NCI-H2196 treated with DMSO at 0.1 percent for 48 hours (cell line): ENCODE data around the gene DNAJC21.

Source experiments
- DNase-seq: peaks from one replicate; lab custom pipeline; 2025; ENCODE audit not compliant: unreplicated experiment; lab: John Stamatoyannopoulos, UW

DNAJC21 gene

DNA sequence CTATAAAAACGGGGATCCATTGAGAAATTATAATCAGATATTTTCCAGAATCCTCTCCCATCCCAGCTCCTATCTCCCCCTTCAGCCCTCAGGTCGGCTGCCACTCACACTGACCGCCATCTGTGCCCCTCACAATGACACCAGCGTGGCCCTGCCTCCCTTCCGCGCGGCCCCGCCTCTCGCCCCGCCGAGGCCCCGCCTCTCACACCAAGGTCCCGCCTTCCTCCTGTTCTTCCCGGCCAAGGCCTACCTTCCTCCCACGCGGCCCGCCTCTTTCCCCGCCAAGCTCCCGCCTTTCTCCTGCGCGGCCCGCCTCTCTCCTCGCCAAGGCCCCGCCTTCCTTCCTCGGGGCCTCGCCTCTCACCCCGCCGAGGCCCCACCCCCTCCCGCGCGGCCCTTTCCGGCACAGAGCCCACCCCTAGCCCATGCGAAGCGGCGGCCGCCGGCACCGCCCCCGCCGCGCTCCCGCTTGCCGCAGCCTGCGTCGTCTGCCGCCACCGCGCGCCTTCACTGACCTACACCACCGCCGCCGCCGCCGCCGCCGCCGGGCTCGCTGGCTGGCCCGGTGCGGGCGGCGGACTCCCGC is at the start of gene DNAJC21:
Gene DNAJC21 (plus strand): TSS at position 426 of the 586 bp plus-strand sequence. CDS start 261 bp downstream, outside the sequence.
- DNase-seq: peak; percentile 99

DNA sequence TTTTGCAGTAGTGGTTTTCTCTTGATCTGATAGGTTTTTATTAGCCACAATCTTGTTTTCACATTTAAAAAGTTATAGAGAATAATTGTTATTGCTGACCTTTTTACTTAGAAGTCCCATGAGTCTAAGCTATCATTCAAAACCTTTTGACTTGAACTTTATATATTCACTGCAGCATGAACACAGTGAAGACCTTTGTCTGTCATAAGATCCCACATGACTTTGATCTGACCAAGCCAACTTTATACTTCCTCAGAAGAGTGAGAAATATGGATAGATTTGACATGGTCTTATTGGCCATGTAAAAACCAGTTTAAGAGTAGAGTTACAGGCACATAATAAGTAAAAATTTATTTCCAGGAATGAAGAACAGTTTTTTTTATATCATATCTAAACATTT is 48.1 kb upstream of the DNAJC21 start:
- no peak for DNase-seq

DNA sequence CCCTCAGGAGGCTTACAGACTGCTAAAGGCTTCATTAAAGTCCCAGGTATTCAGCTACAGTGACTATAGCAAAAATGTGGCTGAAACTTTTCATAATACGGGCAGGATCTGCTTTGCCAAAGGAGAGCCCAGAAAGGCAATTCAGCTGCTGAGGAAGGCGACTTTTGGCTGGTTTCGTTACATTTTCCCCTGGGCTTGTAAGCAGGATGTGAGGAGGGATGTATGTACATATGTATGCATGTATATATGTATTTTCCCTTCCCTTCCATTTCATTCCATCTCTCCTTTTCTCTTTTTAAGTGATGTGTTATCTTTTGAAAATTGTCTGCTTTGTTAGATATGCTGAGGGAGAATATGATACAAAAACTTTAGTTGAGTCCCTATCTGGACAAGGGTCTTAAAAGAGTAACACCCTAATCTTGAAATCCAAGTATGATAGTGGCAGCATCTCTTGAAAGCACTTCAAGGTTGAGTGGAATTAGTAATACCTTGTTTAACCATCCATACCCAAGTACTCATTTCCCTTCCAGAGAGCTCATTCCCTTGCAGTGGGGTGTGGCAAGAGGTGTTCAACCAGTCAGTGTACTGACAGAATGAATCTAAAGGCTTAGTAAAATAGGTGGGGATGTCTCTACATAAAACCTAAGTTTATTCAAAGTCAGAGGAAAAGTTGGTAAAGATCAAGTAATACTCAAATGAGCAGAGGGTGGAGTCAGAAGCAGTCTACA is 42.8 kb upstream of the DNAJC21 start:
- no peak for DNase-seq

DNA sequence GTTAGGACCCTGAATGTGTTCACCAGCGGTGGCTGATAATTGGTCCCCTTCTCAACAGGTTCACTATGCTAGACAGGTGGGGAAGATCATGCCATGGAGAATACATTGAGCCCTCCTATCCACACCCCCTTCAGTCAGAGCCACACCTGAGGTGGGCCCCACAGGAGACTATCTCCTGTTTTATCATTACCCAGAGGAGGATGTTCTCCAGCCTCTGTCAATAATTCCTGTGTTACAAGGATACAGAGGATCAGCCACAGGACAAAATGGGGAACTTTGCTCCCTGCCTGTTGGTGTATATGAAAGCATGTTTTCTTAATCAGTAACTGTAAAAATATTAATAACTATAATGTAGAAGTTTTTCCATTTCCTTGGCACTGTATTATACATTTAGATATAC is 40.0 kb upstream of the DNAJC21 start:
- DNase-seq: no peak

DNA sequence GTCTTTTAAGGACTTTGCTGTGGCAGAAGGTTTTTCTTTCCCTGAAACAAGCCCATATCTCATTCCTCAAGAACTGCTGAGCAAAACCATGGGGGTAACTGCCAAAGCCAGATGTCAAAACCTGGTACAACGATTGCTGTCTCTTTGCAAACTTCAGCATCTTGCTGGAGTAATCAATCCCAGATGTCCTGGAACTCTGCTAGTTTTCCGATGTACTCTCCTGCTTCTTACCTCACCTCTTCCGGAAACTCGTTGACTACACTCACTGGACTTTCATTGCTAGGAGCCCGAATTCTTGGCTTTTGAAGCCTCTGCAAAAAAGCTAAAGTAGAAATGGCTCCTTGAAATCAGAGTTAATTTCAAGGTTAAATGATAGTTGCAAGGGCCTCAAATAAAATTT is 37.4 kb upstream of the DNAJC21 start:
- DNase-seq: no peak

DNA sequence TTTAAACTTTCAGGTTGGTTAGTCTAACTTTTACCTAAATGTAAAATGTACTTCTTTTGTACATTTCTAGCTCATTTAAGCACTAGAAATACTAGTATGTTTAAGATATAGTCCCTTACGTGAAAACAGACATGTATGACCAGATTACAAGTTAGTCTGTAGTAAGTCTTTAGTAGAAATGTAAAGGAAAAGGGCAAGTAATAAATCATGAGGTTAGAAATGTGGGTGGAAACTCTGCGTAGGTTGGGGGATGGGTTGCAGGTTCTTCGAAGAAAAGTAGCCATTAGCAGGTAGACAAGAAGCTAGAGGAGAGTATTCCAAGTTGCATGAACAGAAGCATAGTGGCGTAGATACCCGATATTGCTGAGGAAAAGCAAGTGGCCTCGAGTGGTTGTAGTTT is 36.9 kb upstream of the DNAJC21 start:
- no peak for DNase-seq

DNA sequence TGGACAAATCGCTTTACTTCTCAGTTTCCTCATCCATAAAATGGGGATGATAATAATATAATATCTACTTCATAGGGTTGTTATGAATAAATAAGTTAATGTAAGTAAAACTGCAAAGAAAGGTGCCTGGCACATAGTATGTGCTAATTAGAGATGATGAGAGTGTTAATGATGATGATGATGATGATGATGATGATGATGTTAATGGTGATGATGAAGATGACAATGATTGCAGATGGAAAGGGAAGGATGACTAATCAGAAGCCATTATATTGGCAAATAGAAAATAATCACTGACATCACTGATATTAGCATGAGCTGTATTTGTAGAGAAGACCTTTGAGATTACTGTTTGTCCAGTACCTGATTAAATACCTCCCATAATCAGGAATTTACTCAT is 34.6 kb upstream of the DNAJC21 start:
- DNase-seq: no peak

DNA sequence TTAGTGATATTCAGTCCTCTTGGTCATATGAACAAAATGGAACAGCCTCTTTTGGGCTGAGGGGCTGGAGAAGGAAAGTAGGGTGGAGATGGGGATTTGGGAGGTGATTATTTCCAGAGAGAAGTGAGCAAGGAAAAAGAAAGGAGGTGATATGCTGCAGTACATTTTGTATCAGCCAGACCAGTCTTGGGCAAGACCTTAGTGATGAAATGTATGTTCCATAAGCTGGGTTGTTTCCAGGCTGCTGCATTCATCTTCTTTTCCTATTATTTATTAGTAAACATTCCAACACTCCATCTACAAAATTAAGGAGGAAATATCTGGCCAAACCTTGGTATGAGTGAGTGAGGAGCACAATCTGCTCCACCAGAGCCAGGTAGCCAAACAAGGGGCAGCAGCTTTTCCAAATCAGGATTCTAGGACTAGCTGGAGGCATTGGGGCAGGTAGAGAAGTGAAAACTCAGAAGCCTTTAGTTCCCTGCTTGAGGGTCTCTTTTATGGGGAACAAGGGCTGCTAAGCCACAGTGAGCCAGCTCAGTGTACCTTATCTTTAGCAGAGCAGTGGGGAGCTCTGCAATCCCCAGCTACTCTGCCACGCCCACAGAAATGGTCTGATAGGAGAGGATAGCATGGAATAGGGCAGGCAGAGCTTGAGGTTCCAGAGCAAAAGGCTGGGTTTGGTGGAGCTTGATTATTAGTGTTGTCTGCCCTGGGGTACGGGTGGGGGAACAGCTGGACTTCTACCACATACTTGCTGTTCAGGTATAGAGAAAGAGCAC is 33.5 kb upstream of the DNAJC21 start:
- no peak for DNase-seq

DNA sequence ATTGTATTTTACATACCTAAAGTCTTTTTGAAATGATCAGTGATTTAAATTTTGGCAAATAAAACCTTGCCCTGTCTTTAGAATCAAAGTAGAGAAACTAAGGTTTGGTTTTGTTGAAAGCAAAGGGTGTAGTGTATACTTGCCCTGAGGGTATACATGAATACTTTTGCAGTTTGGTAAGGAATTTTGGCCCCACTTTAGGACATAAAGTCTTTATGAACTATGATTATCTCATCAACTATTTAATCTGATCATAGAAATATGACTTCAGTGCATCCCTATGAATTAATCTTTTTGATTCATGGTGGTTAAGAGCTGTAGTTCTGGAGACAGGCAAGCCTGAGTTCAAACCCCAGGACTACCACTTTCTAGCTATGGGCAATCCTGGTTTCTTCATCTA is 31.7 kb upstream of the DNAJC21 start:
- no peak for DNase-seq

DNA sequence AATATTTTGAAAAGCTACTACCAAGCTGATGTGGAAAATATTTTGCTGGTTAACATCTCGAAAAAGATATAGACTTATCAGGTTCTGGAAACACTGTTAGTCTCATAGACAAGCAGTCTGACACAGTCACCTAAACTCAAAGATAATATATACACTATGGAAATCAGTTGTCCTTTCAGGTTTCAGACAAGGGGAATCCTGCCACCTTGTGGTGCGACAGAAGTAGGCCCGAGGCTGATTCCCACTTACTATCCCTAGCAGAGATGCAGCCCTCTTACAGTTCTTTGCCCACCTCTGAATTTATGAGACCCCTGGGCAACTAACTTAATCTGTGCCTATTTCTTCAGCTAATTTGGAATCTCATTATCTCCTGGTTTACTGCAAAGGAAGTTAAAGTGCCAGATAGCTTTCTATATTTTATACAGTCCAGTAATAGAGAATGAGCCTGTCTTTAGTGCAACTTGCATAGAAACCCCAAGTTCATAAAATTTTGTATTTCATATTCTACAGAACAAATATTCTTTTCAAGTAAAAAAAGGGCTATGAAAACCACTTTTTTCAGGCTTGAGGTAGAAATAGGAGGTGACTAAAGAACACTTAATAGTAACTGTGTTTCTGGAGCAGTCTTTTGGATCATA is 31.0 kb upstream of the DNAJC21 start:
- peak; percentile 63 for DNase-seq

DNA sequence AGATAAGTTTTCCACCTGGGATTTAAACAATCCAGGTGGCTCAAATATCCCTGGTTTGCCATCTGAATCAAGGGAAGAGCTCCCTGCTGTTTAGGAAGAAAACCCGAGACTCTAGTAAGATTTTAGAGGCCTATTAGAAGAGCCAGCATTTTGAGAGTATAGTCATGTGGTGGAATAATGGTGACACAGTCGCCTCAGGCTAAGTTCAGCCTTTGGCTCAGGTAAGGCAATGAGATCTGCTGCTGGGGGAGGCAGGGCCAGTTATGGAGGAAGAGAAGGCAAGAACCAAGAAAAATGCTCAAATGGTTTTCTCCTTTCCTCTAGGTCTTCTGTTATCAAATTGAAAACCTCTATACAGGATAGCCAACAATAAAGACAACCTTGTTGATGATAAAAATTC is 30.3 kb upstream of the DNAJC21 start:
- no peak for DNase-seq

DNA sequence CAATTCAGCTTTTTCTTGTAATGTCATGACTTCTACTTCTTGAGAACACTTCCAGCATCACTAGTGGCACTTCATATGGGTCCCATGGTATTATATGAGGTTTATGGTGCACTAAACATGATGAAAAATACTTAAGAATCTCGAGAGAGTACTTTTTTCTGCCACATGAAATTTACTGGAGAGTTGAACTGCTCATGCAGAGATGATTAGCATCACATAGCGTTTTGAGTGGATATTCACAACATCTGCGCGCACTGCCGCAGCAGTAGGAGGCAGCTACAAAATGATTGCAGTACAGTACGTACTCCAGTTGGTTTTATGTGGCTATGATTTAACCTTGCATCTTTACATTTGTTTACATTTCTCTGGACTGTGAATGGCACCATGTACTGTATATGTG is 28.7 kb upstream of the DNAJC21 start:
- no peak for DNase-seq

DNA sequence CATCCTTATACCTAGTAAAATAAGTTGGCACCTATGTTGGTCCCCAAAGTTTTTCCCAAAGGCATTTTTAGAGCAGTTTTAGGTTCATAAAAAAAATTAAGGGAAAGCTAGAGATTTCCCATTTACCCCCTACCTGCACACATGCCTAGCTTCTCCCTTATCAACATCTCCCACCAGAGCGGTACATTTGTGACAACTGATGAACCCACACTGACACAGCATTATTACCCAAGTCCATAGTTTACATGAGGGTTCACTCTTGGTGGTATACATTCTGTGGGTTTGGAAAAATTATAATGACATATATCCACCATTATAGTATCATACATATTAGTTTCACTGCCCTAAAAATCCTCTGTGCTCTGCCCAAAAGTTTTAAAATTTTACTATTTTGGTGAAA is 26.1 kb upstream of the DNAJC21 start:
- no peak for DNase-seq

DNA sequence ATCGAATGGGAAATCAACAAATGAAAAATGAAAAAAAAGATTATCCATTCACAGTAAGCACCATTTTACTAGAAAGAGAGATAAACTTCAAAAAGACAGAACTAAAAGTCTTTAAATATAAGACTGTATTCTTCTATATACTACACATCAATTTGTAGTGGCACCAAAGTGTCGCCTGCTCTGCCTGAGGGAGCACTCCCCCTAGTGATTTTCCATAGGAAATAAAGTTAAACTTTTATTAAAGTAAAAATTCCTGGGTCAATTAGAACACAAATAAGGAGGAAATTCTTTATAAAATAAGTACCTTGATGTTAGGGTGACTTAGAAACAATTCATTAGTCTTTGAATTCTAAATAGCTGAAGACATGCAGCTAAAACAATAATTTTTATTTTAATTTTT is 23.8 kb upstream of the DNAJC21 start:
- DNase-seq: no peak

DNA sequence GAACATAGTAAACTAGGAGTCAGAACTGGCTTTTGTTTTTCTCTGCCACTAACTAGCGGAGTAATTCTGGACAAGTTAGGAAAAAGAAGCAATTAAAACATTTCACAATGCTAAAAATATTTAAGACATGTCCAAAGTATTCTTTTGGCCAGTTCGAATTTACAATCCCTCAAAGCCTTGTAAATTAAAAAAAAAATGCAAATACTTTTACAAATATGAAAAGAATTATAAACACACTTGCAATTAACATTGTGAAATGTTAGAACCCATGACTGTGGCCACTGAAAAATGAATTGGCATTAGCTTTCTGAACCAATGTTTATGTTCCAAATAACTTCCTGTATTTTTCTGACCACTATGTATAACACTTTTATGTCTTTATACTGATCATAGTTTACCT is 16.3 kb upstream of the DNAJC21 start:
- no peak for DNase-seq

DNA sequence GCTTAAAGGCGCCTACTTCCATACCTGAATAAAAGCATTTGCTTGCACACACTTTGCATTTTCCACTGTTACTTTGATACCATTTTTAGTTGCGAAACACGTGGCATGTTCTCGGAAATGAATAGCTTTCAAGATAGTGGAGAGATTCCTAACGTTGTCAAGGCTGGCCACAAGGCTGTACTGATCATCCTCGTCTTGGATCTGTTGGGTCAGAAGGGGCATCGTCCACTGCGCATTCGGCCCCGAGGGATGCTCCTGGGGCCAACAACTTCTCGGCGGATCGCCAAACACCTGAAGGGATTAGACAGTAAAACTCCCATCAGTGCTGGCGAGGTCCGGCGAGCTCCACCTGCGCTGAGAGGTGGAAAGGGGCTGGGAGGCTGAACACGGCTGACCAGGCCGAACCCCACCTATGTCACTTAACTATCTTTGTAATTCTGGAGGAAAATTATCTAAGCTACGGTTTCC is 14.7 kb upstream of the DNAJC21 start:
- DNase-seq: no peak

DNA sequence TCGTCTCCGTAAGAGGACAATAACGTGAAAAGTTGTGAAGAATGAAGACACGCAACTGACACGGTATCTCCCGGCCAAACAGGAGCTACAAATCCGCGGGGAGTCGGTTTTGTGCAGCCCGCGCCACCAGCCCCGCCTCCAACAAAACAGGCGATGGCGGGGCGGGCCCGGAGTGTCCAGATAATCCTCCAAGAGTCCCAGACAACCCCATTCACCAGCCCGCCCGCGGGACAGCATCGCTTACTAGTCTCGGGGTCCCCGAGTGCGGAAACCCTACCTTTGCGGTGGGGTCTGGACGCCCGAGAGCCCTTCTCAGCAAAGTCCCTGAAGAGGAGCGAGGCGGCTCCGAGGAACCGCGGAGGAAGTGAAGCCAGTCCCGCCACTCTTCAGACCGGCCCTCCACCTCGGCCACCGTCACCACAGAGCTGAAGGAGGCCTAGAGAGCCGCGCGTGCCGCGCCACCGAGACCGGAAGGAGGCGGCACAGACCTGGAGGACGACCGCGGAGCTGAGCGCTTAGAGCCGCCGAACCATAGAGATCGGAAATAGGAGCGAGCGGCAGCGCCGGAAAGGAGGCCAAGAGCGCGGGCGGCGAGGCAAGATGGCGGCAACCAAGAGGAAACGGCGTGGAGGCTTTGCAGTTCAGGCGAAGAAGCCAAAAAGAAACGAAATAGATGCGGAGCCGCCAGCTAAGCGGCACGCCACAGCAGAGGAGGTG is 14.1 kb upstream of the DNAJC21 start, which contains the start of the genes BRIX1 and RAD1:
Gene BRIX1 (plus strand): TSS at position 573 of the 717 bp plus-strand sequence. CDS start 28 bp downstream, at position 601.
Gene RAD1 (minus strand): TSS at position 366 of the 717 bp plus-strand sequence. CDS start 612 bp downstream, outside the sequence.
- DNase-seq: peak; percentile 98

DNA sequence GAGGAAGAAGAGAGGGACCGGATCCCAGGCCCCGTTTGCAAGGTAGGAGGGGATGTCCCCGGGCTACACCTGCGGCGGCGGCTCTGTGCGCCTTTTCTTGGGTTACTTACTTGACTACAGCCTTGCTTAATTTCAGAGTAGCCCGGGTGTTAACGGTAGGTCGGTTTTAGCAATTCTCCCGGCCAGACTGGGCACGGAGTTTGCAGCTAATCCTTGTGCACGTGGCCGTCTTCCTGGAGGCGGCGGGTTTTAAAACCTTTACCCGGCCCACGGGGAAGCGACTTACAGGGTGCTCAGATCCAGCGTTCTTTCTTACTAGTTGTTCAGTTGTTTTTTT is 13.5 kb upstream of the DNAJC21 start:
- DNase-seq: no peak

DNA sequence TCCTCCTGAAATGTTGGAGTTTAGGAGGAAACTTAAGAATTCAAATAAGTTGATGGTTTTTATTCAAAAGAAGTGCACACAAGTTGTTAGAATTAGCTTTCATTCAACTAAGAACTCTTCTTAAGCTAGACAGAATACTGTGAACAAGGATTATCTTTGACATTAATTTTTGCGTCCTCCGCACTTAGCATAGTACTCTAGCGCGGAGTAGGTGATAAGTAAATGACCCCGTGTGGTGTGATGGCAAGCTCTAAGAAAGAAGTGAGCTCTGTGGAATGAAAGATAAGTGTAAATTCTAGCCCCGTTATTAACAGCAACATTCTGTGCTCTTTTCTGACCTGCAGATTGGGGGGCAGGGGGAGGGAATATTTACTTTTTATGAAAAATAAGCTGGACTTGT is 12.8 kb upstream of the DNAJC21 start:
- no peak for DNase-seq

DNA sequence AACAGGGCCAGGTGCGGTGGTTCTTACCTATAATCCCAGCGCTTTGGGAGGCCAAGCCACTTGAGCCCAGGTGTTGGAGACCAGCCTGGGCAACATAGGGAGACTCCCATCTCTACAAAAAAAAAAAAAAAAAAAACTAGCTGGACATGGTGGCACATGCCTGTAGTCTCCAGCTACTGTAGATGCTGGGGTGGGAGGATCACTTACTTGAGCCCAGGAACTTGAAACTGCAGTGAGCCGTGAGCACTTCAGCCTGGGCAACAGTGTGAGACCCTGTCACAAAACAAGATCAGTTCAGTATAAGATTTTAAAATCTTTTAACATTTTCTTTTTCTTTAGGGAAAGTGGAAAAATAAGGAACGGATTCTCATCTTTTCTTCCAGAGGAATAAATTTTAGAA is 11.3 kb upstream of the DNAJC21 start:
- no peak for DNase-seq

DNA sequence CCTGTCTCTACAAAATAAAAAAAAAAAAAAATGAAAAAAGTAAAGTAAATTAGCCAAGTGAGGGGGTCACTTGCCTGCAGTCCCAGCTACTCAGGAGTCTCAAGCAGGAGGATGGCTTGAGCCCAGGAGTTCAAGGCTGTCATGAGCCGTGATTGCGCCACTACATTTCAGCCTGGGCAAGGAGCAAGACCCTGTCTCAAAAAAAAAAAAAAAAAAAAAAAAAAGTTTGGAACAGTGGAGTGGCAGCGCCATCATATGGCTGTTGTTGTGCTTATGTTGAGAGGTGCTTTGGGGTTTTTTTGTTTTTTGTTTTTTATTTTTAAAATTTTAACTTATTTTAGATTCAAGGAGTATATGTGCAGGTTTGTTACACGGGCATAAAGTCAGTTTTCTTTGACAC is 10.3 kb upstream of the DNAJC21 start:
- no peak for DNase-seq
